ENCODE data around the gene ELL.
"Not testable (repeated sequence)": the region's sequence is repeated elsewhere in the genome, so short reads cannot be mapped to it uniquely, and the experiment has no call there.

ELL gene

GRCh38 chr19:18521692-18522123 lies at the start of gene ELL:
Gene ELL, minus strand, starts transcription at chr19:18522070. Its CDS starts 15 bp downstream, at chr19:18522055.
- DNase-seq, result peak in 1 of 3 donors; percentile 32

- DNase-seq, result no peak
These were observed 46.5 kb upstream of the ELL start for GRCh38 chr19:18568367-18568766.

DNA sequence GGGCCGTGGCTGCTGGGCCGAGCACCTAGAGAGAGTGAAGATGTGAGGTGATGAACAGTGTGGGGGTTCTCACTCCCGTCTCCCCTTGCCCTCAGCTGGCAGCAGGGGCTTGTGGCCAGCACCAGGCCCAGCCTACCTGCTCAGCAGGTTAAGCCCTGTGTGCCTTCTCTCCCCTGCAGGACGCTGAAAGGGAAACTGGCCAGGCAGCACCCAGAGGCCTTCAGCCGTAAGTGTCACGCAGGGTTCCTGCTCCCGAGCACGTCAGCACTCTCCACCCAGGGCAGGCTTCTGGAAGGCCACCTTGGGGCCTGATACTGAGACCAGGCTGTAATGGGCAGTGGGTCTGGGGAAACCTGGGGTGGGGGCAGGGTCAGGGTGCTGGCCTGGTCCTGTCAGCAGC lies 45.1 kb upstream of the ELL start:
- DNase-seq, result no peak

DNA sequence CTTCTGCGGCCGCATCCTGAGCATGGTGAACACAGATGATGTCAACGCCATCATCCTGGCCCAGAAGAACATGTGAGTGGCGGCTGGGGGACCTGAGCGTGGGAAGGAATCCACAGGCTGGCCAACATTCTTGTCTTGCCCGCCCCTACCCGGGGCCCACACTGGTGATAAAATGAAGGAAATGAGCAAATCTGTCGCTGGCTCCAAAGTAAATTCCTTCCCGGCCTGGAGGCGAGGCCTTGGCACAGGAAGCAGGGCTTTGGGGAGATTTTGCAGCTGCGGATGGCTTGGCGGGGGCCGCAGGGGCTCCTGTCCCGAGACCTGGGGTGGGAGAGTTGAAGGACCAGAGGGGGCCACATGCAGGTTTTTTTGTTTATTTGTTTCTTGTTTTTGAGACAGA lies 40.2 kb upstream of the ELL start:
- no peak for DNase-seq

DNA sequence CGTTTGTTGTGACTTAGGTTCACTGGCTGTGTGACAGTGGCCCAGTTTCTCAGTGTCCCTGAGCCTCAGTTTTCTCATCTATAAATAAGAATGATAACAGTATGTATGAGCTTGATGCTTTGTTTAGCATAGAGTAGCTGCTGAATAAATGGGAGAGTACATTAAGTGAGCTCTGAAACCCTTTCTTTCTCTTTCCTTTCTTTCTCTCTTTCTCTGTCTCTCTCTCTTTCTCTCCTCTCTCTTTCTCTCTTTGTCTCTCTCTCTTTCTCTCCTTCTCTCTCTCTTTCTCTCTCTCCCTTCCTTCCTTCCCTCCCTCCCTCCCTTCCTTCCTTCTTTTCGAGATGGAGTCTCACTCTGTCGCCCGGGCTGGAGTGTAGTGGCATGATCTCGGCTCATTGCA lies 37.8 kb upstream of the ELL start:
- DNase-seq, result no peak

- DNase-seq, result peak; percentile 24 to 47 (median 26)
These were observed 36.7 kb upstream of the ELL start for GRCh38 chr19:18558604-18559003.

DNA sequence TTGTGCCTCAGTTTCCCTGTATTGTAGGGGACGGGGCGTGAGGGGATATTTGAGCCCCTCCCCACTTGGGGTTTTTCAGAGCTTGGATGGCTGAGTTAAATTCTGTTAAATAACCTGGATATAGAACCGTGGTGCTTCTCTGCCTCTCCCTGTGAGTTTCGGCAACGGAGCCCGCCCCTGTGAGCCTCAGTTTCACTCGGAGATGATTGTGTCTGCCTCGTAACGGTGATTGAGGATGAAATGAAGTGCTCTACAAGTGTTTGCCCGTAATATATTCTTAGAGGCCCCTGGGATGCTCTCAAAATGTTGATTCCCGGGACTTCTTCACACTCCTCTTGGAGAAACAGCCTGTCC lies 36.3 kb upstream of the ELL start:
- peak in 2 of 3 donors; percentile 7 for DNase-seq

GRCh38 chr19:18557411-18558201 lies 35.7 kb upstream of the ELL start, which contains the start of gene KXD1:
Gene KXD1, plus strand, starts transcription at chr19:18557870. Its CDS starts 4,187 bp downstream, at chr19:18562057.
- peak; percentile 98 to 99 (median 99) for DNase-seq

GRCh38 chr19:18551631-18552030 lies 29.8 kb upstream of the ELL start:
- DNase-seq, result no peak

DNA sequence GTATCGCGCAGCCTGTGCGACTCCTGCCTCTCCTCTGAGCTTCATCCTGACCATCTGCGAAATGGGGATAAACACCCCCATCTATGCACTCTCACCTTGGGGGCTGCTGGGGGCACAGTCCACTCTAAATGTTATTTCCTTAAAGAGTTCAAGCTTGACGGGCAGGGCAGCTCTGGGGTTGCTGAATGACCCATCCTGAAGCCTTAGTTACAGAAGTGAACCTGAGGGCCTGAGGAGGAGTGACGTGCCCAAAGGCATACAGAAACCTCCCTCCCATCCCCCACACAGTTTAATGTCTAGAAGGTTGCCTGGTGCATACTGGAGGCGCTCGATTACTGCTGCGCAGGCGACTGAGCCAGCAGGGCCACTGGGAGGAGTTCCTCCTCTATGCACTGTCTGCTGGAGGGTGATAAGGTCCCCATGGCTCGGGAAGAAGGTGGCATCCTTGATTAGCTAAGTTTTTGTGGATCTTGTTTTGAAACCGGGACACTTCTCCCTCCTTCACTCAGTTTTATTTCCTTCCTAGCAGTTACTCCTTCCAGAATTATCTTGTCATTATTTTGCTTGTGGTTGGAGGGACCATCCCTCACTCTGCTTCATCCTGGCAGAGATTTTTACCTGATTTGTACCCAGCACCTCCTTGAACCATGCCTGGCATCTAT lies 22.1 kb upstream of the ELL start:
- peak; percentile 72 to 85 (median 80) for DNase-seq

- DNase-seq, result peak; percentile 92 to 97 (median 94)
These were observed 21.3 kb upstream of the ELL start, which contains the start of gene FKBP8 for GRCh38 chr19:18542941-18543813. Gene FKBP8, minus strand, starts transcription at chr19:18543573. Its CDS starts 1,603 bp downstream, at chr19:18541970.

- DNase-seq, result peak in 2 of 3 donors; percentile 10 to 25
These were observed 20.4 kb upstream of the ELL start for GRCh38 chr19:18541992-18542940.

DNA sequence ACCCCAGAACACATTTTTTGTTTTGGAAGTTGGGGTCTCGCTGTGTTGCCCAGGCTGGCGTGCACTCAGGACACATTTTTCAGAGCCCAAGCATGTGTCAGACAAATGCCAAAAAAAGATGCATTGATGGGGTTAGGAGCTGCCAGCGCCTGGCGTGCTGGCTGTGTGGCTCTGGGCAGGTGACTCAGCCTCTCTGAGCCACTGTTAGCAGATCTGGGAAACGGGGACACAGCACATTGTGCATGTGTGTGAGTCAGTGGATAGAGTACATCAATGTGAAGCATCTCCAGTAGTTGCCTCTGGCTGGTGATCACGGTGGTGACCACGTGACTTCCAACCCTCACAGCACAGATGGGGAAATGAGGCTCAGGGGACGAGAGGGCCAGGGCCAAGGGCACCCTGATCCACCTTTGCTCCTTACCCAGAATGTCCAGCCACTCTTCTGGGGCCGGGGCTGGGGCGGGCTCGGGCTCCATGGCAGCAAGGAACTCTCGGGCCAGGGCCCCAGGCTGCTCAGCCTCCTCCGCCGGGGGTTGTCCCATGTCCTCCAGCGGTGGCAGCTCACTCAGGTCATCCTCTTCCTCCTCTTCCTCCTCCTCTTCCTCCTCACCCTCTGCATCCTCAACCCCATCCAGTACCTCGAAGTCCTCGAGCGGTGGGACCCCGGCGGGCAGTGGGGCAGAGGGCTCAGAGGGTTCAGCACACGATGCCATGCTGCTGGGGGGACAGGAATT lies 19.6 kb upstream of the ELL start:
- DNase-seq, result peak; percentile 32 to 58 (median 37)

DNA sequence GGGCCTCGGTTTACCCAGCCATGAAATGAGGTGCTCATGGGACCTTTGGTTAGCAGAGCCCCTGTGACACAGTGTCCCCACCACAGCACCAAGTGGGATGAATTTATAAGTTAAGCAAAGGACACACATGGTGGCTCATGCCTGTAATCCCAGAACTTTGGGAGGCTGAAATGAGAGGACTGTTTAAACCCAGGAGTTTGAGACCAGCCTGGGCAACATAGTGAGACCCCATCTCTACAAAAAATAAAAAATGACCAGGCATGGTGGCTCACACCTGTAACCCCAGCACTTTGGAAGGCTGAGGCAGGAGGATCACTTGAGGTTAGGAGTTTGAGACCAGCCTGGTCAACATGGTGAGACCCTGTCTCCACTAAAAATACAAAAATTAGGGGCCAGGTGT lies 18.3 kb upstream of the ELL start:
- DNase-seq, result not testable (repeated sequence)

DNA sequence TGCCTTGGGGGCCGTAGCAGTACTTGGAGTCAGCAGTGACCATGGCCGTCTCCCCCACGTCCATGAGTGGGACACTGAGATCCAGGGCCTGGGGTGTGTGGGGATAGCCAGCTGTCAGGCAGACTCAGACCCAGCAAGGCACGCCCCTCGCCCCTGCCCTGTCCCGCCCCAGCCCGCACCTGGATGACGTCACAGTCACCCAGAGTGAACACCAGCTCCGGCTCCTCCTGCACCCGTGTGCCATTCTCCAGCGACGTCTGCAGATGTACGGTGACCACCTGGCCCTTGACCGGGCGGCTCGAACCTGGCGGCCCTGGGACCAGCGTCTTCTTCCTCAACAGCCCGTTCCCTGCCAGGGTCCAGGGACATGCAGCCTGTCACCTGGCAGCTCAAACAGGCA lies 17.5 kb upstream of the ELL start:
- no peak for DNase-seq

DNA sequence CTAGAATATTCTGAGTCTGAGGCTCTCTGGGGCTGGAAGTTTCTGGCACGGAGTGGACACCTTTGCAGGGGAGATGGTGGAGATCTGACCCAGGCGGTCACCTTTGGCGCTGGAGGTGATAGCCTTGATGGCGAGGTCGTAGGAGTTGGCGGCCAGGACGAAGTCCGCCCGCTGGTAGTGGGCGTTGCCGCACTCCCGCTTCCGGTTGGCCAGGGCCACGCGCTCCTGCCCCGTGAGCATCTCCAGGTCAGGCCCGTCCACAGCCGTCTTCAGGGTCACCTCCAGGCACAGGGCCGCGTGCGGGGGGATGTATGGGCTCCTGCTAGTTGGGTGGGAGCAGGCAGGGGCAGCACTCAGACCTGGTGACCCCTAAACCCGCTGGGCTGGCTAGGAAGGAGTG lies 16.2 kb upstream of the ELL start:
- DNase-seq, result no peak

GRCh38 chr19:18537431-18537830 lies 15.6 kb upstream of the ELL start:
- no peak for DNase-seq

GRCh38 chr19:18536475-18536874 lies 14.6 kb upstream of the ELL start:
- no peak for DNase-seq

DNA sequence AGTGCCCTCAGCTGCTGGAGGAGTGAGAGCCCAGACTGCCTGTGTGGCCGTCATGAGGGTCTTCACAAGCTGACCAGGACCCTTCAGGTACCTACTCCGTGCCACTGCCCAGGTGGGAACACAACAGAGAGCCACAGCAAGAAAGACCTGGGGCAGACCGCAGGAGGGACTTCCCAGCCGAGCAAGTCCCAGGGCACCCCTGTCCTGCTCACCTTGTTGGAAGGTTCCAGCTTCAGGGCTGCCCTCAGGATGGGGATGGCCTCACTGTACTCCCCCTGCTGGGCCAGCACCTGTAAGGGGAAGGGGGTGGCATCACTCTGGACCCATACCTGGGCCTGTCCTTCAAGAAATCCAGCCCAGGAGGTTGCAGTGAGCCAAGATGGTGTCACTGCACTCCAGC lies 11.2 kb upstream of the ELL start:
- no peak for DNase-seq

- no peak for DNase-seq
These were observed 10.5 kb upstream of the ELL start for GRCh38 chr19:18532168-18532890.

DNA sequence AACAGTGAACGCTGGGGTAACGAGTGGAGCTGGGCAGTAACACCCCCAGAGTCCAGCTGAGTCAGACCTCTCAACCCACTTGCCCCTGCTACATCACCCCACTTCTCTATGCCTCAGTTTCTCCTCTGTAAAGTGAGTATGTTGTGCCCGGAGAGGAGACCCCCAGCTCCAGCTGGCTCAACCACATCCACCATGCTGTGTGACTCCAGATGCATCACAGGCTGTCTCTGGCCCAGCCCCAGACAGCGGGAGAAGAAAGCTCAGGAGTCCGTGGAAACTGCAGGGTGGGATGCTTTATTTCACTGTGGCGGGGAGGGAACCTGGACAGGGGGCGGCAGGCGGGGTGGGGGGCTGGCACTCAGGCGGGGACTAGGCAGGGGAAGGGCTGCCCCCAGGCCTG lies 9.6 kb upstream of the ELL start:
- DNase-seq, result no peak
